Stomach (tissue), 9 donors: ENCODE measurements around the gene PSMD9. TPM values are rescaled to one million over a fixed set of nuclear protein-coding genes. Genes with fewer than 3 reads are reported as not detected.

Experiments
- DNase-seq, 2 donors: peaks; one replicate each; pipeline versions ENCODE4 v3.0.0 to v3.0.0-alpha.2; 2013 to 2019
- H3K27ac ChIP-seq, 5 donors: fragments of 200-600 bp in 4 of 5; sonication (generic) in 4 of 5; one replicate each; pipeline ENCODE4 v1.5.1; 2013 to 2019; ENCODE audit warnings: mild to moderate bottlenecking in 1 of 5, moderate library complexity in 1 of 5
- H3K27me3 ChIP-seq, 3 donors: fragments of 200-600 bp; sonication (generic); one replicate each; pipeline ENCODE4 v1.5.1; 2017 to 2019; ENCODE audit warnings: mixed run types in 1 of 3
- H3K36me3 ChIP-seq, 4 donors: fragments of 200-600 bp; sonication (generic); 1 replicate in 3 of 4; 2 replicates in 1 of 4; pipeline ENCODE4 v1.5.1; 2016 to 2019
- H3K4me1 ChIP-seq, 4 donors: fragments of 200-600 bp; sonication (generic); one replicate each; pipeline ENCODE4 v1.5.1; 2016 to 2019
- H3K4me3 ChIP-seq, 4 donors: fragments of 200-600 bp; sonication (generic) in 3 of 4; one replicate each; pipeline ENCODE4 v1.5.1; 2016 to 2019; ENCODE audit warnings: mild to moderate bottlenecking in 1 of 4
- H3K9me3 ChIP-seq, 4 donors: fragments of 200-600 bp; sonication (generic); one replicate each; pipeline ENCODE4 v1.5.1; 2016 to 2019
- EP300 ChIP-seq: sonication (generic); formaldehyde crosslinking; IDR thresholded peaks from one replicate; pipeline ENCODE4 v1.6.1; 2017; ENCODE audit warnings: antibody characterized with exemption
- POLR2A ChIP-seq, 4 donors: fragments of 450-650 bp; IDR thresholded peaks; one replicate each; pipeline ENCODE4 v1.6.1; 2016; ENCODE audit warnings: antibody characterized with exemption in 4 of 4, control low read depth in 2 of 4, mild to moderate bottlenecking in 1 of 4, moderate library complexity in 1 of 4
- POLR2AphosphoS5 ChIP-seq, 3 donors: sonication (generic); formaldehyde crosslinking; IDR thresholded peaks; one replicate each; pipeline ENCODE4 v1.6.1; 2016; ENCODE audit warnings: antibody characterized with exemption in 3 of 3
- WGBS, 5 donors: extraction: QIAGEN DNeasy Blood & Tissue Kit in 3 of 5; methylation state at CpG; one replicate each; pipeline versions ENCODE4 v1.1.5 to v1.1.7; 2013 to 2018; 5-methylcytosine and 5-hydroxymethylcytosine counted together
- intact Hi-C: fragments of 100-400 bp; cut with DNase I; formaldehyde crosslinking; loops from one replicate; pipeline ENCODE4 v1.15.1; 2023; ENCODE audit warnings: low total_unique reads
- polyA plus RNA-seq, 3 donors: library from polyadenylated mRNA; stranded (reverse); fragments of 200-250 nt; gene quantifications; one replicate each; pipeline ENCODE4 v1.2.3, GENCODE V29; 2013
- small RNA-seq, 4 donors: library from RNA; depleted of rRNA; stranded (forward); fragments of <200 nt; gene quantifications; one replicate each; pipeline ENCODE3, GENCODE V24; 2016
- total RNA-seq, 5 donors: library from RNA; depleted of rRNA; stranded (reverse); fragments of >200 nt; gene quantifications; one replicate each; pipeline versions ENCODE4 v1.1.0 to v1.2.3, GENCODE V29; 2014 to 2016
- TF ChIP-seq, protein P1 (sequence below), 7 experiments: fragments of 450-650 bp in 4 of 7; fragments of 200-600 bp in 3 of 7; sonication (generic) in 3 of 7; IDR thresholded peaks; one replicate each; pipeline ENCODE4 v1.5.1; 2016 to 2019; ENCODE audit warnings: antibody characterized with exemption in 7 of 7, control low read depth in 2 of 7, mild to moderate bottlenecking in 1 of 7
- donor health status: healthy with polysubstance abuse.
- donor health status: Bipolar disorder and iron deficiency.
- donor health status: healthy.

PSMD9 gene
- total and polyA plus RNA-seq, 8 donors: 2.9 to 97.3 (median 30.6) TPM

DNA sequence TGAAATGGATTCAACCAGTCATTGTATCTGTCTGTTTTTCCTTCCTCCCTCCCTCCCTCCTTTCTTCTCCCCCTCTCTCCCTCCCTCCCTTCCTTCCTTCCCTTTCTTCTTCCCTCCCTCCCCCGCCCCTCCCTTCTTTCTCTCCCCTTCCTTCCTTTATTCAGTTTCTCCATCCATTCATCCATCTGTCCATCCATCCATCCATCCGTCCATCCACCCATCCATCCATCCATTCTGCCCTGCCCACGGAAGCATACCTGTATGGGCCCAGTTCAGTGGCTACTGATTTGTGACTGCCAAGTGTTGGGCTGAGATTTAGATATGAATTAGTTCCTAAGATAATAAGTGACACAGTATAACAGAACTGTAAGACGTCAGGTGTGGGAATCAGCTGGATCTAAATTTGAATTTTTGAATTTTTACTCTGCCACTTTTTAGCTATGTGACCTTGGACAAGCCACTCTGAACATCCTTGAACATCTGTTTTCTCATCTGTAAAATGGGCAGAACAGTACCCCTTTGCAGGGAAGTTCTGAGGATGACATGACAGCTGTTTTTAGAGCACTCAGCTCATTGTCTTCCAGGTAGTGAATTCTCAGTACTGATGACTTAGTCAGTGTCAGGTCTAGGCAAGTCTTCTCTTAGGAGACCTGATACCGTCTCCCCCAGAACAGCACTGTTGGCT is 72.7 kb downstream of the PSMD9 start:
- Histone ChIP-seq H3K9me3 (no peaks in the 10 kb centered on the region), H3K27me3 (no peaks in the 10 kb centered on the region), H3K27ac (no peak overlapping the region), H3K4me3 (no peak overlapping the region), H3K36me3 (no peaks in the 10 kb centered on the region), H3K4me1 (no peaks in the 10 kb centered on the region)
- 79 to 90% (median 86%) methylated on average over 5 of the region's 5 CpGs for WGBS, 5 donors
- intact Hi-C loops: no loop called here
- no peak for DNase-seq
- no peak for TF ChIP-seq POLR2A (IDR thresholded peaks at IDR 0.05)

DNA sequence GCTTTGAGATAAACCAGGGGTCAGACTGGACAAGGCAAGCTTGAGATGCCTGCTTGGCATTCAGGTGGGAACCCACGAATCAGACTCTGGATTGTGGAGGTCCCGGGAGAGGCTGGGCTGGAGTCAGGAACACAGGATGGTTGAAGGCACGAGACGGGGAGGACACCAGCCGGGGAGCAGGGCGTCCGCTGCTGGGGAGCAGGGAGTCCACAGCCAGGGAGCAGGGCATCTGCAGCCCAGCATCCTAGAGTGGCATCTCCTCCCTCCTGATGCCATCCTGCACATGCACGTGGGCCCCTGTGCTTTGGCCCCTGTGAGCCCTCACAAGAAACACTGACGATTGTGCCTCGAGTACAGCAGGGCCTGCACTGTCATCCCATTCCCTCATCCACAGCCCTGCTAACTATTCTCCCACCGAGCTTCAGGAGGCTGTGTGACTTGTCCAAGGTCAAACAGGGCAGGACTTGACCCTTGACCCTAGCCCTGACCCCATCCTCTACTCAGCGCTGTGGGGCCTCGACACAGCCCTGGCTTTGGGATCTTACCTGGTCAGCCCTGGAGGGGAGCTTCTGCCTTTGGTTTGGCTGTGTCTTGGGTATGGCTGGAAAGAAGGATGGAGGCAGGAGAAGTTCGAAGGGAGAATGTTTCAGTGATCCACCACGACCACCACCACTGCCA is 74.9 kb downstream of the PSMD9 start:
- no peaks in the 10 kb centered on the region for H3K27me3 ChIP-seq
- no peak overlapping the region for H3K4me3 ChIP-seq
- no peaks in the 10 kb centered on the region for H3K9me3 ChIP-seq
- no peak overlapping the region for H3K27ac ChIP-seq
- no peaks in the 10 kb centered on the region for H3K4me1 ChIP-seq
- 85 to 89% (median 88%) methylated on average over 12 to 15 of the region's 15 CpGs for WGBS, 5 donors
- TF ChIP-seq POLR2A (IDR thresholded peaks at IDR 0.05) (no peak), POLR2AphosphoS5 (IDR thresholded peaks at IDR 0.05) (no peak)
- TF ChIP-seq, protein P1, sequence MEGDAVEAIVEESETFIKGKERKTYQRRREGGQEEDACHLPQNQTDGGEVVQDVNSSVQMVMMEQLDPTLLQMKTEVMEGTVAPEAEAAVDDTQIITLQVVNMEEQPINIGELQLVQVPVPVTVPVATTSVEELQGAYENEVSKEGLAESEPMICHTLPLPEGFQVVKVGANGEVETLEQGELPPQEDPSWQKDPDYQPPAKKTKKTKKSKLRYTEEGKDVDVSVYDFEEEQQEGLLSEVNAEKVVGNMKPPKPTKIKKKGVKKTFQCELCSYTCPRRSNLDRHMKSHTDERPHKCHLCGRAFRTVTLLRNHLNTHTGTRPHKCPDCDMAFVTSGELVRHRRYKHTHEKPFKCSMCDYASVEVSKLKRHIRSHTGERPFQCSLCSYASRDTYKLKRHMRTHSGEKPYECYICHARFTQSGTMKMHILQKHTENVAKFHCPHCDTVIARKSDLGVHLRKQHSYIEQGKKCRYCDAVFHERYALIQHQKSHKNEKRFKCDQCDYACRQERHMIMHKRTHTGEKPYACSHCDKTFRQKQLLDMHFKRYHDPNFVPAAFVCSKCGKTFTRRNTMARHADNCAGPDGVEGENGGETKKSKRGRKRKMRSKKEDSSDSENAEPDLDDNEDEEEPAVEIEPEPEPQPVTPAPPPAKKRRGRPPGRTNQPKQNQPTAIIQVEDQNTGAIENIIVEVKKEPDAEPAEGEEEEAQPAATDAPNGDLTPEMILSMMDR (IDR thresholded peaks at IDR 0.05): no peak
- no peaks in the 10 kb centered on the region for H3K36me3 ChIP-seq
- intact Hi-C loops: no loop called here
- no peak for DNase-seq

DNA sequence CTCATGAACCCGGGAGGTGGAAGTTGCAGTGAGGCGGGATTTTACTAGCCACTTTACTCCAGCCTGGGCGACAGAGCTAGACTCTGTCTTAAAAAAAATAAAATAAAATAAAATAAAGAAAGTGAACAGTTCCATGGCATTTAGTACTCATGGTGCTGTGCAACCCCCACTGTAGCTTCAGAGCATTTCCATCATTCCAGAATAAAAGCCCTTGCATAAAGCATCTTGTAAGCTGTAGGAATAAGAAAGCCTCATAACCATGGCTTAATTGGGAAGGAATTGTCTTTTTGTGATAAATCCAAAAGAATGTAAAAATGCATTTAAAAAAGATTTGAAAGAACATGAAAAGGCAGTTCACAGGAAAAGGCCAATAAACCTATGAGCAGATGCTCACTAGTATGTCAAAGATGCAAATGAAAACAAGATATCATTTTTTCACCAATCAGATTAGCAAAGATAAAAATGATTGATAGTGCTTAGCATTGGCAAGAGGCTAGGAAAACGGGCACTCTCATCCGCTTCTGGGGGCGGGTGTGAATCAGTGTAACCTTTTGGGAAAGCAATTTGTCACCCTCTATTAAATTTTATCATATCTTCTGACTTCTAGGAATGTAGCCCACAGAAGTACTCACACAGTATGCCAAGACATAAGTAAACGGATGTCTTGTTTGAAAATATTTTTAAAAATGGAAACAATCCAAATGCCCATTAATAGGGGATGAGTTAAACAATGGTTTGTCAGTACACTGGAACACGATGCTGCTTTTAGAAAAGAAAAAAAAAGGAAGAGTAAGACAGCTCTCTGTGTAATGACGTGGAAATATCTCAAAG is 76.4 kb downstream of the PSMD9 start:
- TF ChIP-seq POLR2A (IDR thresholded peaks at IDR 0.05) (no peak), POLR2AphosphoS5 (IDR thresholded peaks at IDR 0.05) (no peak), EP300 (no peak)
- TF ChIP-seq, protein P1 (IDR thresholded peaks at IDR 0.05): no peak
- Histone ChIP-seq H3K9me3 (no peaks in the 10 kb centered on the region), H3K27ac (no peak overlapping the region), H3K27me3 (no peaks in the 10 kb centered on the region), H3K36me3 (no peaks in the 10 kb centered on the region), H3K4me3 (no peak overlapping the region), H3K4me1 (no peaks in the 10 kb centered on the region)
- DNase-seq: no peak
- intact Hi-C loops: no loop called here
- 51 to 60% (median 53%) methylated on average over 9 of the region's 9 CpGs for WGBS, 5 donors

DNA sequence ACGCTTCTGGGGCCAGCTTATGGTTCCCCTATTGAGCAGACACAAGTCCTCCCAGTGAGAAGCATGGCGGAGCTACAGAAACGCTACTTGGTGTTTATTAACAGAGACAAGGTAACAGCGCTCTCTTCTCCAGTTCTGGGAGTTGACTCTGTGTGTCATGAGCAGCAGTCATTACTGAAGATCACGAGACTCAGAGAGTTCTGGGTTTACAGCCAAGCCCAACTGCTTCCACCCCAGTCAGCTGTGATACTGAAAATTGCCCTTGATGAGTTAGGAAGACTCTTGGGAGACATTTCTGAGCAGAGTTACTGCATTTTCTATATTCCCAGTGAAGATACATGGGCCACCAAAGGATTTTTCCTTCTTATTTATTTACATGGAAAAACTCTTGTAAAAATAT is 78.4 kb downstream of the PSMD9 start:
- no peak overlapping the region for H3K4me3 ChIP-seq
- no peak for DNase-seq
- intact Hi-C loops: no loop called here
- H3K36me3 ChIP-seq: no peaks in the 10 kb centered on the region
- no peak for TF ChIP-seq POLR2A (IDR thresholded peaks at IDR 0.05)
- no peak for TF ChIP-seq EP300
- TF ChIP-seq, protein P1 (IDR thresholded peaks at IDR 0.05): no peak
- TF ChIP-seq POLR2AphosphoS5 (IDR thresholded peaks at IDR 0.05): no peak
- no peaks in the 10 kb centered on the region for H3K27me3 ChIP-seq
- H3K4me1 ChIP-seq: no peaks in the 10 kb centered on the region
- 83 to 93% (median 90%) methylated on average over 5 of the region's 5 CpGs for WGBS, 5 donors
- no peaks in the 10 kb centered on the region for H3K9me3 ChIP-seq
- no peak overlapping the region for H3K27ac ChIP-seq

Small RNAs within 50 kb of the gene (small RNA-seq; reads per million reads assigned to genes)
- 0 reads per million in 4 donors for gene AC069503.3
- gene RF00017: 0 reads per million in 4 donors
- gene RNU7-170P: 0 reads per million in 4 donors

Other genes with a start within 250 kb of the PSMD9 start
- gene MORN3, start 219.1 kb upstream of the PSMD9 start, total RNA-seq: under 1 TPM in 2 of 5 donors, not detected in 3; under 0.01 to 0.55 TPM
- under 1 TPM; 0.20 to 0.87 (median 0.46) TPM for gene MORN3, start 219.1 kb upstream of the PSMD9 start, polyA plus RNA-seq
- 10 to 100 TPM in 1 of 5 donors, 1 to 10 TPM in 3, under 1 TPM in 1; 0.58 to 11.6 (median 8.3) TPM for gene TMEM120B, start 176.0 kb upstream of the PSMD9 start, total RNA-seq
- 1 to 10 TPM; 2.6 to 4.4 (median 3.1) TPM for gene TMEM120B, start 176.0 kb upstream of the PSMD9 start, polyA plus RNA-seq
- 100 to 1,000 TPM in 1 of 5 donors, 10 to 100 TPM in 3, 1 to 10 TPM in 1; 8.0 to 105 (median 29.5) TPM for gene RHOF, start 95.1 kb upstream of the PSMD9 start, total RNA-seq
- 10 to 100 TPM in 2 of 3 donors, 1 to 10 TPM in 1; 3.2 to 36.4 (median 13.6) TPM for gene RHOF, start 95.1 kb upstream of the PSMD9 start, polyA plus RNA-seq
- gene SETD1B, start 84.8 kb upstream of the PSMD9 start, total RNA-seq: 10 to 100 TPM in 3 of 5 donors, 1 to 10 TPM in 2; 7.2 to 27.5 (median 11.7) TPM
- 1 to 10 TPM; 3.2 to 5.4 (median 5.3) TPM for gene SETD1B, start 84.8 kb upstream of the PSMD9 start, polyA plus RNA-seq
- under 1 TPM in 1 of 5 donors, not detected in 4; 0.73 TPM for gene HPD, start 29.9 kb upstream of the PSMD9 start, total RNA-seq
- gene HPD, start 29.9 kb upstream of the PSMD9 start, polyA plus RNA-seq: 1 to 10 TPM in 1 of 3 donors, under 1 TPM in 1, not detected in 1; 0.40 to 3.1 TPM
- gene CFAP251, start 29.8 kb downstream of the PSMD9 start, total RNA-seq: 1 to 10 TPM in 3 of 5 donors, under 1 TPM in 1, not detected in 1; 0.29 to 2.8 (median 1.2) TPM
- gene CFAP251, start 29.8 kb downstream of the PSMD9 start, polyA plus RNA-seq: 1 to 10 TPM in 1 of 3 donors, under 1 TPM in 1, not detected in 1; 0.85 to 1.2 TPM
- 10 to 100 TPM in 1 of 5 donors, 1 to 10 TPM in 4; 2.0 to 11.6 (median 2.9) TPM for gene BCL7A, start 133.1 kb downstream of the PSMD9 start, total RNA-seq
- 1 to 10 TPM; 1.5 to 3.4 (median 2.6) TPM for gene BCL7A, start 133.1 kb downstream of the PSMD9 start, polyA plus RNA-seq
- 100 to 1,000 TPM in 1 of 5 donors, 10 to 100 TPM in 4; 34.5 to 140 (median 37.1) TPM for gene MLXIP, start 190.0 kb downstream of the PSMD9 start, total RNA-seq
- gene MLXIP, start 190.0 kb downstream of the PSMD9 start, polyA plus RNA-seq: 10 to 100 TPM; 12.3 to 28.0 (median 16.6) TPM